Ishikawa (cell line): ENCODE measurements around the gene AADAC.

Experiments used
- CEBPB ChIP-seq: IDR thresholded peaks from 2 replicates; pipeline ENCODE4 v1.6.1; 2012
- CREB1 ChIP-seq: IDR thresholded peaks from 2 replicates; pipeline ENCODE4 v1.6.1; 2012; ENCODE audit warnings: low read depth
- EGR1 ChIP-seq: IDR thresholded peaks from 2 replicates; pipeline ENCODE4 v1.6.1; 2012
- FOXM1 ChIP-seq: IDR thresholded peaks from 2 replicates; pipeline ENCODE4 v1.6.1; 2012; ENCODE audit warnings: low read depth, borderline replicate concordance
- MAX ChIP-seq: IDR thresholded peaks from 2 replicates; pipeline ENCODE4 v1.6.1; 2012
- NFIC ChIP-seq: IDR thresholded peaks from 2 replicates; pipeline ENCODE4 v1.6.1; 2012
- REST ChIP-seq: IDR thresholded peaks from 2 replicates; pipeline ENCODE4 v1.6.1; 2012; ENCODE audit warnings: low read depth, mild to moderate bottlenecking
- TAF1 ChIP-seq: IDR thresholded peaks from 2 replicates; pipeline ENCODE4 v1.6.1; 2012; ENCODE audit warnings: low read depth, mild to moderate bottlenecking
- TCF12 ChIP-seq: IDR thresholded peaks from 2 replicates; pipeline ENCODE4 v1.6.1; 2012; ENCODE audit warnings: low read depth
- TEAD4 ChIP-seq: IDR thresholded peaks from 2 replicates; pipeline ENCODE4 v1.6.1; 2012
- YY1 ChIP-seq: IDR thresholded peaks from 2 replicates; pipeline ENCODE4 v1.6.1; 2012; ENCODE audit warnings: low read depth
- ZBTB7A ChIP-seq: IDR thresholded peaks from 2 replicates; pipeline ENCODE4 v1.6.1; 2012; ENCODE audit warnings: low read depth

- TF ChIP-seq CEBPB (no peak), REST (no peak), ZBTB7A (no peak), MAX (no peak), CREB1 (no peak), TEAD4 (no peak), TAF1 (no peak), YY1 (no peak), TCF12 (no peak), NFIC (no peak), EGR1 (no peak), FOXM1 (no peak)
Measured at GRCh38 chr3:151789853-151790463, 24.0 kb upstream of the AADAC start.
